Activated CD4-positive, alpha-beta T cell treated with anti-CD3 and anti-CD28 coated beads for 4 hours (primary cell): ENCODE data around the gene ADAM11.
"Not testable (repeated sequence)": the region's sequence is repeated elsewhere in the genome, so short reads cannot be mapped to it uniquely, and the experiment has no call there.

Experiments used
- DNase-seq, 2 donors: peaks; one replicate each; pipeline ENCODE4 v3.0.0-alpha.2; 2020

Gene ADAM11, protein sequence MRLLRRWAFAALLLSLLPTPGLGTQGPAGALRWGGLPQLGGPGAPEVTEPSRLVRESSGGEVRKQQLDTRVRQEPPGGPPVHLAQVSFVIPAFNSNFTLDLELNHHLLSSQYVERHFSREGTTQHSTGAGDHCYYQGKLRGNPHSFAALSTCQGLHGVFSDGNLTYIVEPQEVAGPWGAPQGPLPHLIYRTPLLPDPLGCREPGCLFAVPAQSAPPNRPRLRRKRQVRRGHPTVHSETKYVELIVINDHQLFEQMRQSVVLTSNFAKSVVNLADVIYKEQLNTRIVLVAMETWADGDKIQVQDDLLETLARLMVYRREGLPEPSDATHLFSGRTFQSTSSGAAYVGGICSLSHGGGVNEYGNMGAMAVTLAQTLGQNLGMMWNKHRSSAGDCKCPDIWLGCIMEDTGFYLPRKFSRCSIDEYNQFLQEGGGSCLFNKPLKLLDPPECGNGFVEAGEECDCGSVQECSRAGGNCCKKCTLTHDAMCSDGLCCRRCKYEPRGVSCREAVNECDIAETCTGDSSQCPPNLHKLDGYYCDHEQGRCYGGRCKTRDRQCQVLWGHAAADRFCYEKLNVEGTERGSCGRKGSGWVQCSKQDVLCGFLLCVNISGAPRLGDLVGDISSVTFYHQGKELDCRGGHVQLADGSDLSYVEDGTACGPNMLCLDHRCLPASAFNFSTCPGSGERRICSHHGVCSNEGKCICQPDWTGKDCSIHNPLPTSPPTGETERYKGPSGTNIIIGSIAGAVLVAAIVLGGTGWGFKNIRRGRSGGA

DNA sequence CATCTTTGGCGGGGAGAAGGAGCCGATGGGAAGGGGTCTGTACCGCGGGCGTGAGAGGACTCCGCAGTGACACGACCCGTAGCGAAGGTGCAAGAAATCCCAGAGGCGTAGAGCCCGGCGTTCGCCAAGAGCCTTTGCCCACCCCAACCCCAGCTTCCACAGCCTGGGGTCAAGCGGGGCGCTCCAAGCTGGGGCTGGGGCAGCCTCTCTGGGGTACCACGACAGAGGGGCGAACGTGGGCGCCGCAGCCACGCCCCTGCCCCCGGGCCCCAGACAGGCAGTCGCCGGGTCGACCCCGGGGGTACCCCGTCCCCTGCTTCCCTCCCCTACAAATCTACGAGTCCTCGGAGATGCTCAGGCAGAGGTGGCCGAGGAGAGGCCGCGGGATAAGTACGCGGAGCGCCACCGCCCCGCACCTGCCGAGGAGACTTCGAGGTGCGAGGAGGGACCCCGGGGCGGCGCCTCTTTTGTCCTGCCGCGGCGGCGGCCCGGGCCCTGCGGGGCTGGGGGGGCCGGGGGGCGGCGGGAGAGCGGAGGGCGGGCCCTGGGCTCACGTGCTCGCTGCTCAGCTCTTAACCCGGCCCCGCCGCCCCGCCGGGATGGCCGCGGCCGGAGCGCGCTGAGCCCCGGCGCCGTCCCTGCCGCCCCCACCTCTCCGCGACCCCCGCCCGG lies at the start of gene ADAM11:
Gene ADAM11 (plus strand): TSS at position 575 of the 672 bp plus-strand sequence. CDS start 212 bp downstream, outside the sequence.
- no peak for DNase-seq

DNA sequence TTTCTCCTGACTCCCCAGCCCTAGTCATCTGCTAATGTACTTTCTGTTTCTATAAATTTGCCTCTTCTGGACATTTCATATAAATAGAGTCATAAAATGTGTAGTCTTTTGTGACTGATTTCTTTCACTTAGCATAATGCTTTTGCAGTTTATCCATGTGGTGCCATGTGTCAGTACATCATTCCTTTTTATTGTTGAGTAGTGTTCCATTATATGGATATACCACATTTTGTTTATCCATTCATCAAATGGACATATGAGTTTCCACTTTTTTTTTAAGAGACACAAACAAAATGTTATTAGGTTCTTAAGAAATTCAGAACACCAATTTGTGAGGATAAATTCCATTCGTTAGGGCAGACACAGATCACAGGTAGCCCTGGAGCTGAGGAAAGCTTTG lies 39.3 kb upstream of the ADAM11 start:
- no peak for DNase-seq

DNA sequence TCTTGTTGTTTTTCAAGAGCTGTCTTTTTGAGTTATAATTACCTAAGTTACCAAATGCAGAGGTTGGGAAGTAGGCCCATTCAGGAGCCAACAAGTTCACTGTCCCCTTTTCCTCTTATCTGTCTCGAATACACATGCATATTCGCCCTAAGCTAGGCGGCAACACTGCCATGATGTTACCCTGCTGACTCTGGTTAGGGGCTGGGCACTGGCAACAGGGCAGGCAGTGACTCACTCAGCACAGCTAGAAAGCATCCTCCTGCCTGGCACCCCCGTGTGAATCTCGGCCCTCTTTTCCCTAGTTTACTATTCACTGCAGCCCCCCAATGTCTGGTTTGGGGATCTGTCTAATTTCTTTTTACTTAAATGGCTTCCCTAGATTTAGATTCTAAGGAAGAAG lies 36.5 kb upstream of the ADAM11 start:
- no peak for DNase-seq

DNA sequence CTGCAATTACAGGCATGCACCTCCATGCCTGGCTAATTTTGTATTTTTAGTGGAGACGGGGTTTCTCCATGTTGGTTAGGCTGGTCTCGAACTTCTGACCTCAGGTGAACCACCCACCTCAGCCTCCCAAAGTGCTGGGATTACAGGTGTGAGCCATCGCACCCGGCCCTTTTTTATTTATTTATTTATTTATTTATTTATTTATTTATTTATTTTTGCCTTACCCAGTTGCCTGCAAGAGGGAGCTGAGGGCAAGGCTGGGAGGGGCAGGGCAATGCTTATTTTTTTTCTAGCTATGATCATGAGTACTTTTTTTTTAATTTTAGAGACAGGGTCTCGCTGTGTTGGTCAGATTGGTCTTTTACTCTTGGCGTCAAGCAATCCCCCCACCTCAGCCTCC lies 32.7 kb upstream of the ADAM11 start:
- not testable (repeated sequence) for DNase-seq

DNA sequence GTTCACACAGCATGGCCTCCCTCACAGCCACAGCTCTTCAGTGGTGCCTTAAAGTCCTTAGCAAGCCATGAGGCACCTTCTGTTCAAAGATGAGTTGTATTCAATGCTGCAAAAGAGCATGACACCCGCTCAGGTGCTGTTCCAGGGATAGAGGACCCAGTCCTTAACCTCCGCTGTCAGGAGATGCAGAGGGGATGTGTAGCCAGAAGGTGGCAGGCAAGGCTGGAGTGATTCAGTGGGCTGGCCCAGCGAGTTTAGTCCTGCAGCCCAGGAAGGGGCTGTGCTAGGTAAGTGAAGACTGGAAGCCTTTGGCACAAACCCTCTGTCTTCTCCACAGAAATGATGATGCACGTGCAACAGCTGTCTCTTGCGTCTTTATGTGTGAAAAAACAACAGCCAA lies 25.0 kb upstream of the ADAM11 start:
- DNase-seq = no peak

DNA sequence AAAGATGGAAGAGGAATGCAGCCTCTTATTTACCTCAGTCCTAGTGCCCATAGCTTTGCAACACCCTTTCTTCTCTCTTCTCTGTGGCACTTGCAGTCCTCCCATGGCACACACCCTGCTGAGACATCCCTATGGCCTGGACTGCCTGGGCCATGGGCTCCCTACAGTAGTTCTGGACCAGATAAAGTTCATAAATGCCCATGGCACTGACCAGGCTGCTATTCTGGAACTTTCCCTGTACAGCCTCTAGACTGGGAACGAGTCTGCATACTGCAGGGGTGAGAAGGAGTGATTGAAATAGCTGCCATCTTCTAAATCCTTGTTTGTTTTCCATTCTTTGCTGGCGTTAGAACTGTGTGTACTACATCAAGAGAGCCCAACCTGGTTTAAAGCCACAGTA lies 24.5 kb upstream of the ADAM11 start:
- DNase-seq = no peak

DNA sequence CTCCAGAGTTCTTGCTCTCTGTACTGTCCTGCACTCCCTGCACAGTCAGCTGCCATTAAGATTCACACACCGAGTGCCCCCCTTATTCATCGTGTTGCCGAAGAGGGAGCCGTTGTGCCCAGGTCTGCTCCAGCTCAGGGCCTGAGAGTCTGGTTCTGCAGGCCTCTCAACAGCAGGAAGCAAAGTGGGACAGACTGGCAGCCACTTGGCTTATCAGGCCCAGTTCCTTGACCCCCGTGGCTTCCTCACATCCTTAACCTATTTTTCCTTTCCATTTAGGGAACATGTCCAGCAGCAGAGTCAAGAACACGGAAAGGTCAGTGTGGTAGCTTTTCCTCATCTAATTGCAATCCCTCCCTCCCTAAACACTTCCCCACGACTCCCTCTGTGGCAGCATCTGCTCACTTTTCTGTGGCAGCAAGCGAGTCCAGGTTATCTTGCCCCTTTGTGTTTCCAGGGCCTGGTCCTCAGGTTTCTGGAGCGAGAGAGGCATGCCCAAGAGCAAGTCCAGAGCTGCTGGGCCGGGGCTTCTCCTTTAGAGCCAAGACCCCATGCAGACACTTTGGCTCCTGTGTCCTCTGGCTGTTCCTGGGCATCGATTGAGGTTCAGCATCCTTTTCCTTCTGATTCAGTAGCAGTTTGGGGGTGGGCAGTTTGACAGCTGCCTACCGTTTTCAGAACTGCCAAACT lies 22.1 kb upstream of the ADAM11 start:
- no peak for DNase-seq

DNA sequence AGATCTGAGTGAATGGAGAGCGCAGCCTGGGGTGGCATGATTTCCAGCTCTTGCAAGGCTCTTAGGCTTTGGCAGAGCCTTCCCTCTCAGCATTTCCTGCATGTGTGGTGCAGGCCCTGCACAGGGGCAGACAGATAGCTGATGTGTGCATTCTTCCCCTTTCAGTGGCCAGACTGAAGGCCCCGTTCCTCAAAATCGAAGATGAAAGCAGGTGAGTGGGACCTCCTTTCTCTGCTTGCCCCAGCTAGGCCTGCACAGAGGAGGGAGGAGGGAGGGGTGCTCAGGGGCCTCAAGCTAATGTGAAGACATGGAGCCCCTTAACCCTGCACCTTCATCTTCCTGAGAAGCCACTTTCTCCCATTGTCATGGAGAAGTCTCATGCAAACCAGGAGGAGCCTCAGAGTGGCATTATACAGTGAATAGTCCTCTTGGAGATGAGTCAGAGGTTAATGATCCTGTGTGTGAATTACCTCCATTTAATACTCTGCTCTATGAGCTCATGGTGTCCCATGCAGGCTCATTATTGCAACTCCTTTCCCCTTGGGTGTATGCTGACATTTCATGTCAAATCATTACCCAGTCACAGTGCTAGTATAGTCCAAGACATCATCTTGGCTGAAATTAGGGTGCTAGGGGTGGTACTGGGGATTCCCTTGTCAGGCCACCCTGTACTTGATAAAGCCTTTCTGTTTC lies 20.4 kb upstream of the ADAM11 start:
- DNase-seq = no peak

DNA sequence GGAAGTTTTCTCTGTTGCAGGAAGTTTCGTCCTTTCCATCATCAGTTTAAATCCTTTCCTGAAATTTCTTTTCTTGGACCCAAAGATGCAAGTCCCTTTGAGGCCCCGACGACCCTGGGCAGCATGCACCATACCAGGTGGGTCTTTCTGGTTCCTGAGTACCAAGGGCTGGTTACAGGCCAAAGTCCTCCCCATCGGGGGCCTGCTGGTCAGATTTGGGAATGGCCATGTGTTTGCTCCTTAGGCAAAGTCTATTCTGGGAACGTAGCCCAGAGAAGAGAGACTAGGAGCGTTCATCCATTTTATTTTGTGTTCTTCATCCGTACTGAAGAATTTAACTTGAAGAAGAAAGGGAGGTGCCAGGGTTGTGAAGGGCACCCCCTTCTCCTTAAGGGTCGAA lies 17.5 kb upstream of the ADAM11 start:
- DNase-seq = no peak

DNA sequence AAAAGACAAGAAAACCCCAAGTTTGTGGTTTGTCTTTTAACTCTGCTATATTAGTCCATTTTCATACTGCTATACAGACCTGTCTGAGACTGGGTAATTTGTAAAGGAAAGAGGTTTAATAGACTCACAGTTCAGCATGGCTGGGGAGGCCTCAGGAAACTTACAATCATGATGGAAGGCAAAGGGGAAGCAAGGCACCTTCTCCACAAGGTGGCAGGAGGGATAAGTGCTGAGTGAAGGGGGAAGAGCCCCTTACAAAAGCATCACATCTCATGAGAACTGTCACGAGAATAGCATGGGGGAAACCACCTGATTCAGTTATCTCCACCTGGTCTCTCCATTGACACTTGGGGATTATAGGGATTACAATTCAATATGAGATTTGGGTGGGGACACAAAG lies 13.5 kb upstream of the ADAM11 start:
- DNase-seq = no peak

DNA sequence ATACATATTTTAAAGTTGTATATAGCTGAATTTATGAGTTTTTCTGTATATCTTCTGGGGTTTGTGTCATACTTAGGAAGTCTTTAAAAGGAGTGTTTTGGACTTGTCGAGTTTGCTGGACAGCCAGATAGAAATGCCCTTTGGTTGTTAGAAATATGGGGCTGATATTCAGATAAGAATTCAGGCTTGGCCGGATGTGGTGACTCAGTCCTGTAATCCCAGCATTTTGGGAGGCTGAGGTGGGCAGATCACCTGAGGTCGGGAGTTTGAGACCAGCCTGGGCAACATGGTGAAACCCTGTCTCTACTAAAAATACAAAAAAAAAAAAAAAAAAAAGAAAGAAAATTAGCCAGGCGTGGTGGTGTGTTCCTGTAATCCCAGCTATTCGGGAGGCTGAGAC lies 13.1 kb upstream of the ADAM11 start:
- not testable (repeated sequence) for DNase-seq

DNA sequence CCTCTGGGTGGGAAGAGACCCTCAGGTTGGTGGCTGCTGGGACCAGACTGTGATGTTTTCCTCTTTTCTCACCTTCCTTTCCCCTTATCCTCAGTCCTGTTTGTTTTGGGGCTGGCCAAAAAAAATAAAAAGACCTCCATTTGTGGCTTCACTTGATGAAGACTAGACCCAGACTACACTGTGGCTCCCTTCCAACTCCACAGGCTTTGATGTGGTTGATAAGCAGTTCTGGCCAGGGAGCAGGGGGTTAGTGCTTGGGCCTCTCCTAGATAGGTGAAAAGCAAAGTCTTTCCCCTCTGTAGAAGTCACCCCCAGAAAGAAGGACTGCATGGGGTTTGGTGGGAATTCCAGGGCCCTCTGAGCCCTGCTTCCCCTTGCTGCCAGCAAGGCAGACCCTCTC lies 11.2 kb upstream of the ADAM11 start:
- no peak for DNase-seq

DNA sequence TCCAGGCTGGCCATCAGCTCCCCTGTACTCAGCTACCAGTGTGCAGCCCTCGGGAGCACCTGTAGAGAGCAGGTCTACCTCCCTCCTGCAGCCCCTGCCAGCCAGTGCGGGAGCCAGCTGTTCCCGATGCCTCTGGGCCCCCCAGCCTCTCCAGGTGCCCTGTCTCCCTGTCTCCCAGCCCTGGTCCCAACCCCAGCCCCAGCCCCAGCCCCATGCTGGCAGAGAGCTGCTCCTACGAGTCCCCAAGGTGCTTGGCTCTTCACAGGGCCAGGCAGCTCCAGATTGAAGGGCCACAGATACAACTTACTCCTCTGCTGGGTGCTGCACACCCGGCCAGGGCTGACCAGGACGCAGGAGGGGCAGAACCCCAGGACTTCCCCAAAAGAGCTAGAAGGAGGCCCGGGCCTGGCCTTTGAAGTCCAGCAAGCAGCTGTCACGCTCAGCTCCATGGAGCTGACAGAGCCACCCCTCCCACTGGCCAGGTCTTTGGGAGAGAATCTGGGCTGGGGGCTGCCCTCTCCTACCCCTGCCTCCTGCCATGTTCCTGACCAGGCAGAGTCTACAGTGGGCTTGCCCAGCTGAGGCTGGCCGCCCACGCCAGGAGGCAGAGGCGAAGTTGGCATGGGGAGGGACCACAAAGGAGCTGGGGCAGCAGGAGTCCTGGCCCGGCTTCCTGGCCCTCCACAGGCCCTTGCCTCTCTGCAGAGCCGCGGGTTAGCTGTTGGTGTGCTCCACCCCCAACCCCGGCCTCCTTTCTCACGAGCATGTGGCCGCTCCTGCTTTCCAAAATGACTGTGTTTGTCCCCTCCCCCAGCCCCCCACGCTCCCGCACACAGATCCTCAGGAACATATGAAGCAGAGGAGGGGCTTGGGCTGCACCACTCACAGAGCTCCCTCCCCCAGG lies 9.5 kb upstream of the ADAM11 start:
- no peak for DNase-seq

DNA sequence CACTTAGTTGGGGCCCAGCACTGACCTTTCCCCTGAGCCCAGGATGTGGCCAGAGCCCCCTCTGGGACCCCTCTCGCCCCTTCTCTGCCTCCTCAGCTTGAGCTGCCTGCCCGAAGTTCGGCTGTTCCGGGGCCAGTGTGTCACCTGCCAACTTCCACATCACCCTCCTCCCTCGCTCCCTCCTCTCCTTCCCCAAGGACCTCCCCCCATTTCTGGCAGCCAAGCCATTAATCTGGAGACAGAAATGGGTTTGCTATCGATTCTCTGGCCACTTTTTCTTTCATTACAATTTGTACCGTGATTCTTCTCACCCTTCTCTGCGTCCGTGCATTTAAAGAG lies 8.8 kb upstream of the ADAM11 start:
- no peak for DNase-seq

DNA sequence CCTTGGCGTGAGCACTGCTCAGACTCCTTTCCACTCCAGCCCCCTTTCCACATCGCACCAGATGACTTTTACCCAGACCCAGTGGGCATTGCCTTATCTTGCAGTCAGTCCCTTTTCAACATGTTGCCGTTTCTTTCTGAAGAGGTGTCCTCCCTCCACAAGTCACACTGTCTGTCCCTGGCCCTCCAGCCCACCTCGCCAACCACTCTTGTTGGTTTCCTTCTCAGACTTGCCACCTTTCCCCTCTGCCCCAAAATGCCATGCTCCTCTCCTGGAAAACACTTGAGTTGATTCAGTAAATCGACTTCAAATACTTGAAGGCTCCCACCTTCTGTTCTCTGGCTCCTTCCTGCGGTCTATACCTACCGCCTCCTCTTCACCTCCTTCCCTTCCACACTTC lies 7.5 kb upstream of the ADAM11 start:
- no peak for DNase-seq

DNA sequence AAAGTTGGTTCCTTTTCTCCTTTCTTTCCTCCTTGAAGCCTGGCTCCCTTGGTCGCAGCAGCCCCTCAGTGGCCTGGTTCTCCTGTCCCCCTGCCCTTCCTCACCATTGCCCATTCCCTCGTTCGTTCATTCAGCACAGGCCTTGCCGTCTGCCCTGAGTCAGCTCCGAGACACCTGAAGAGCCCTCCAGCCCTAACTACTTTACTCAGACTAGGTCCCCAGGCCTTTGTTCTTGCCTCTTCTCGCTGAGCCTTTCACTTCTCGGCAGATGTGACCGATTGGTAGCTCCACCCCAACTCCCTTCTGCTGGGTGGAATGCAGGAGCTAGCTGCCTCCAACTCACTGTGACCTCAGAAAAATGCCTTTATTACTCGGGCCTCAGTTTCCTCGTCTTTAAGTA lies 7.0 kb upstream of the ADAM11 start:
- no peak for DNase-seq

DNA sequence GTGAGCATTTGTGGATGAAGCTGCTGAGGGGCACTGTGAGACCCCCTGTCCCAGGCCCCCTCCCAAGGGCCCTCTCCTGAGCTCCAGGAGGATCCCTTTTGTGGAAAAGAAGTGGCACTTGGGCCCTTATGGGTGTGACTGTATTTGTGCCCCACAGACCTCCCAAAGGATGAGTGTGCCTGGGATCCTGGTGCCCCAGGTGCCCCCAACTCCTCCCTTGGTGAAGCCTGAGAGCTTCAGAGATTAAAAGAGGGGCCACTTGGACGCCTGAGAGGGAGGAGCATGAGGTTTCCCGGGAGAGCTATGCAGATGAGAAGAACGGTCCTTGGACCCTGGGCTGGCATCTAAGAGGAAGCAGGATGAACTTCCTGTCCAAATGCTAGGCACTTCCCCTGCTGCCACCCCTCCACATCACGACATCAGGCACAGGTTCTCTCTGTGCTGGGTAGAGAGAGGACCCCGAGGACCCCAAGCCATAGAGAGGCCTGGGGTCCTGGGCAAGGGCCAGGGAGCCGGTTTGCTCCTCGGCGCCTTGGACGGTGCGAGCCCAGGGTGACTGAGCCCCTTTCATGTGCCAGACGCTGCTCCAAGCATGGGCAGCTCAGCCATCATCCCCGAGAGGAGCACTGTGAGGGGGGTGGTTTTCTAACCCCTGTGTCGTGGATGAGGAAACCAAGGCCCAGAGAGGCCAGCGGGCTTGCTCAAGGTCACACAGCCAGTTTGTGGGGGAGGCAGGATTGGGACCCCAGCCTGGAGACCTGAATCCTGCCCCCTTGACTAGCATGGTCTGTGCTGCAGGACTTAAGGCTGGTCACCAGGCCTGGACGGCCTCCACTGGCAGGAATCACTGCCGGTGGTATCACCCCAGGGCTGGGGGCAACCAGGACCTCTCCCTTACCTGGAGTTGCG lies 5.6 kb upstream of the ADAM11 start:
- DNase-seq = no peak

DNA sequence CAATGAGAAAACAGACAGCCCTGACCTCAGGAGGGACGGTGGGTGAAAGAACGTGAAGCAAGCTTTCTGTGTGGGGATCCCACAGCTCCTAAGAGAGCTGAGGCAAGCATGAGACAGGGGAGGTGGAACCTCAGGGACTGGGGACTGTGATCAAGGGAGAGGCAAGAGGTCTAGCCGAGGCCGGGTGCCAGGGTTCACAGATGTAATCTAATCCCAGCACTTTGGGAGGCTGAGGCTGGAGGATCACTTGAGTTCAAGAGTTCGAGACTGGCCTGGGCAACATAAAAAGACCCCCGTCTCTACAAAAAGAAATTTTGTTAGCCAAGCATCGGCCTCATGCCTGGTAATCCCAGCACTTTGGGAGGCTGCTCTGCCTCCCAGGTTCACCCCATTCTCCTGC lies 4.5 kb upstream of the ADAM11 start:
- no peak for DNase-seq

DNA sequence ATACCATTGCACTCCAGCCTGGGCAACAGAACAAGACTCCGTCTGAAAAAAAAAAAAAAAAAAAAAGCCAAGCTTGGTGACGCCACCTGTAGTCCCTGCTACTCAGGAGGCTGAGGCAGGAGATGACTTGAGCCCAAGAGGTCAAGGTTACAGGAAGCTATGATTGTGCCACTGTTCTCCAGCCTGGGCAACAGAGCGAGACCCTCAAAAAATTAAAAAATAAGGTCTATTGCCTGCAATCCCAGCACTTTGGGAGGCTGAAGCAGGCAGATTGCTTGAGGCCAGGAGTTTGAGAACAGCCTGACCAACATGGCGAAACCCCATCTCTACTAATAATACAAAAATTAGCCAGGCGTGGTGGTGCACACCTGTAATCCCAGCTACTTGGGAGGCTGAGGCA lies 3.6 kb upstream of the ADAM11 start:
- DNase-seq = not testable (repeated sequence)
